ENCODE measurements around the gene OST4.

- no peak for TF ChIP-seq CTCF (IDR thresholded peaks at IDR 0.05; ENCODE audit: insufficient read depth, low read depth, low read length)
- TF ChIP-seq EZH2 (IDR thresholded peaks at IDR 0.05; ENCODE audit: insufficient read depth, low read length) = no peak
Measured at GRCh38 chr2:27115519-27115918, 44.1 kb upstream of the OST4 start.

Measured in astrocyte (in vitro differentiated cells and primary cell).